HG03280 (cell line): ENCODE data around the gene GNAQ.

Experiments
- ATAC-seq: cut with Tn5 transposase; IDR thresholded peaks from one replicate; pipeline ENCODE4 v1.9.1; 2021; ENCODE audit warnings: mild to moderate bottlenecking, moderate library complexity; ENCODE audit not compliant: unreplicated experiment

GNAQ gene

DNA sequence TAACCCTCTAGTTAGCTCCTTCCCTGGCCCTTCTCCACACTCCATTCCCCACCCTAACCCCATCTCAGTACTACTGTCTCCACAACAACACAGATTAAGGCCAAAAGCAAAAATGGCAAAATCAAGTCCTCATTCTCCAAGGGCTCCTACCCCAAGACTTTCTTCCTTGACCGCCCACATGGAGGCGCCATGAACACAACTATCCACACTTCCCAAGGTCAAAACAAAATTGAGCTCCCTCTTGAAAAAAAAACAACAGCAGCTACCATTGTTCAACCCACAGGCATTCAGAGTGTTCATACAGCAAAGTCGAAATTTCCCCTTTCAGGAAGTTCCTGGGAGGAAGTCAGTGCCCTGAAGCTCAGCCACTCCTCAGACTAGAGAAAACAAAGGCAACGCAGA, 54.4 kb downstream of the GNAQ start:
- ATAC-seq = no peak

DNA sequence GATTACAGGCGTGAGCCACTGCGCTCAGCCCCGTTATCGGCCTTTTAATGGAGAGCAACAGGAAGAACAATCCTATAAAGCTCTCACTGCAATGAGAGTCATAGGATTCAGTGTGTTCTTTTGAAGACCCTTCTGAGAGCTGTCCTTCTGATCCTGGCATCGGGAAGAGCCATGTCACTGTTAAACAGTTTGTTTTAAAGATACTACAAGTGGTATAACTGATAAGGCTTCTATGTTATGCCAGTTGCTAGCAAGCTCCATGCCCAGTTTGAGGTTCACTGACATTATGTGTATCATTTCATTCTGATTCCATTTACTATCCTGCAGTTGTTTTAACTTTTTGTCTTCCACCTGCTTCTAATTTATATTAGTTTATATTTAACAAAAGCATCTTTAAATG, 55.8 kb downstream of the GNAQ start:
- no peak for ATAC-seq

DNA sequence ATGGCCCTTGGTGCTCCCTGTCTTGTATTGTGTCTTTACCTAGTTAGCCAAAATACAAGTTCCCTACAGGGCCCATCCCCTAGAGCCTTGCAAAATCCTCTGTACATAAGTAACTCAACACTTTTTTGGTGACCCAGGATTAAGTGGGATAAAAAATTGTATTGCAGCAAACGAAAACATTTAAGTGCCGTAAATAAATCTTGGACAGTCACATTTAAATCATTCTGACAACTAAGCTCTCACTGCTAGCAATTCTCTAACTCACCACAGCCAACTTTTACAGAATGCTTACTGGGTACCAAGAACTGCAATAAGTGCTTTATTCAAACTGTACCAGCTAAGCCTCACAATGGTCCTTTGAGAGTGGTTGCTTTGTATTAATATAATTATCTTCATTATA, 56.6 kb downstream of the GNAQ start:
- ATAC-seq = no peak

DNA sequence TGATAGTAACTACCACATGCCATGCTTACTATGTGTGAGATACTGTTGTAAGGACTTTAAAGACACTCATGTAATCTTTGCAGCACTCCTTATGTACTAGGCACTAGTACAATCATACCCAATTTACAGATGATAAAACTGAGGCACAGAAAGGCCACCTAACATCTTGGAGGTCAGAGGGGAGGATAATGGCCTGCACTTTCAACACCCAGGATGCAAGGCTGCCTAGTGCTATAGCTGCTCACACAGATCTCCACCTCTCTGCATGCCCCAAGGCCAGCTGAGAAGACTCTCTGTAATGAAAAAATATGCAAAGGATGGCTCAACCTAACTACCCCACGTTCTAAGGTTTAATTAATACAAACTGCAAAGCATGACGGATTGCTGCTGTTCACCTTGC, 57.2 kb downstream of the GNAQ start:
- no peak for ATAC-seq

DNA sequence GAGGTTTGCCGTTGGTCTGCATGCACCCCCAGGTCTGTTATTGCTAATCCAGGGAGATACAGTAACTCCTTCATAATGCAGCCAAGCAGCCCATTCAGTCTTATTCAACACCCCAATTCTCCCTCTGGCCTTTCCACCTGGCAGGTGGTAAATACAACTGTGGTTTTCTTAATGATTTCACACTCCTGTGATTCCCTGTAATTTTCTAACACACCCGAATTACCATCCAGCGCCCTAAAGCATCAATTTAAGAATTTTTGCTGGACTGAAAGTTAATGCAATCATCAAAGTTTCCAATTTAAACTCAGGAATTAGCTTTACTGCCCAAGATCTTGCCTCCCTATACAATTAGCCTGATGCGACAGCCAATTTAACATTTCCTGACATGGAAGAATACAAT, 62.5 kb downstream of the GNAQ start:
- no peak for ATAC-seq

DNA sequence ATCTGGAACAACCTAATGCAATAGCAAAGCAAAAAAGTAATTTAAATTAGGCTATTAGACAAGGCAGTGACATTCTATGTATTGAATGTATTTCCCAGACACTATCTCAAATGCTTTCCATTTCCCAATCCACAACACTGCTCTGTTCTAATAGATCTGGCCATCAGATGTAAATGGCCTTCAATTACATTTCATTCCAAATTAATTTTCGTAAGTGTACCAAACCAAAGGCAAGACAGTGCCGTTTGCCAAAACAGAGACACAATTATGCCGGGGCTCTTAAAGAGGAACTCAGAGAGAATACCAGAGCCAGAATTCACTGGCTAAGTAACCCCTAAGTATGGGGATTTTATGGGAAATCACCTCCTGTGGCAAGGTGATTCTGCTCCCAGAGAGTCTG, 63.1 kb downstream of the GNAQ start:
- no peak for ATAC-seq

DNA sequence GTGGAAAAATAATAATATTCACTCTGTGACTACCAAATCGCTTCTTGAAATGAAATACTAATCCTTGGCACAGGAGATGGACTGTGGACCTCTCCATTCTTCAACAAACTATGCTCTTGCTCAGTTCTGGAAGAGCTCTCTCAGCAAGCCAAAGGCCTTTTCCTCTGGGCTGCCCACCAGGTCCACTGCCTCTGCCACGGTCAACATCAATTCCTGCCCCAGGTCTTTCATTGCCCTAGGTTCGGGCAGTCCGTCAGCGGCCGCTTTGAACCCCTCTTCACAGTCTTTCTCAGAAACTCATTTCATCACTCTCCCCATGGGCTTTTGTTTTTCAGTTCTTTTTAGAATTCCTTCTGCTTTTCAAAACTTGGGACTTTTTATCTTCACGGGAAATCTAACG, 64.9 kb downstream of the GNAQ start:
- ATAC-seq = no peak

DNA sequence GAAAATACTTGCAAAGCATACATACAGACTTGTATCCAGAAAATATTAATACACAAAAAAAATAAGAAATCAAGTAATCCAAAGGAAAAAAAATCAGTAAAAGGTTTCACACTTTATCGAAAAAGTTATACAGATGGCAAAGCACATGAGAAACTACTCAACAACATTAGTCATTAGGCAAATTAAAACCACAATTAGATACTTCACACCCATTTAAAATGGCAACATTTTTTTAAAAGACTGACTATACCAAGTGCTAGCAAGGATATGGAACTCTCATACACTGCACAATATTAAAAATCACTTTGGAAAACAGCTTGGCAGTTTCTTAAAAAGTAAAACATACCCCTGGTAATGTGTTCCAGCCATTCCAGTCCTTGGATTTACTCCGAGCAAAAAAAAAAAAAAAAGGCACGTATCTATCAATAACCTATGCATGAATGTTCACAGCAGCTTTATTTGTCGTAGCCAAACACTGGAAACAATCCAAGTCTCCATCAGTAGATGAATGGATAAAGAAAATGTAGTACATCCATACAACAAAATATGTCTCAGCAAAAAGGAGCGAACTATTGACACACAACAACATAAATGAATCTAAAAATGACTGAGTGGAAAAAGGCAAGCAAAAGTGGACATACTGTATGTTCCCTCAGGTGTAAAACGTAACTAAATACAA, 66.0 kb downstream of the GNAQ start:
- no peak for ATAC-seq

DNA sequence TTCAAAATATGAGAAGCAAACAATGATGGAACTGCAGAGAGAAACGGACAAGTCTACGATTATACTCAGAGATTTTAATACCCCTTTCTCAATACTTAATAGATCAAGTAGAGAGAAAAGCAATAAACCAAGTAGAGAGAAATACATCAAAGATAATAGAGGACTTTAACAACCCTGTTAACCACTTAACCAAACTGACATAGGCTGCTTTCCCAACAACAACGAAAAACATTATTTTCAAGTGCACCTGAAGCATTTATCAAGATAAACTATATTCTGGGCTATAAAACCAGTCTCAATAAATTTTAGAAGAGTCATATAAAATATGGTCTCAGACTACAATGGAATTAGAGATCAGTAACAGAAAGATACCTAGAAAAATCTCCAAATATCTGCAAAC, 67.4 kb downstream of the GNAQ start:
- no peak for ATAC-seq

DNA sequence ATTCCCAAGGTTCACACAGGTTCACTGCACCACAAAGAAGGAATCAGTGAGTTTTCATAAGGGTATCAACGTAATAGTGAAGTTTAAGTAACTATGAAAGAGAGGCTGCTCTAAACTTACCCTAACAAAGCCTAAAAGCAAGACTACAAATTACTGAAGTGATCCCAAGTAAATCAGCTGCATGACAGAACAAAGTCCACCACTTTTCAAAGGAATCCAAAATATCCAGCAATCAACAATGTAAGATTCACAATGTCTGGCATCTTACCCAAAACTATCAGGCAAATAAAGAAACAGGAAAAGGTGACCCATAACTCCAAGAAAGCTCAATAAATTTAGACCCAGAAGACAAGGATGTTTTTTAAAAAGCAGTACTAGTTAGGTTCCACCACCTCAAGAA, 70.1 kb downstream of the GNAQ start:
- ATAC-seq = no peak

DNA sequence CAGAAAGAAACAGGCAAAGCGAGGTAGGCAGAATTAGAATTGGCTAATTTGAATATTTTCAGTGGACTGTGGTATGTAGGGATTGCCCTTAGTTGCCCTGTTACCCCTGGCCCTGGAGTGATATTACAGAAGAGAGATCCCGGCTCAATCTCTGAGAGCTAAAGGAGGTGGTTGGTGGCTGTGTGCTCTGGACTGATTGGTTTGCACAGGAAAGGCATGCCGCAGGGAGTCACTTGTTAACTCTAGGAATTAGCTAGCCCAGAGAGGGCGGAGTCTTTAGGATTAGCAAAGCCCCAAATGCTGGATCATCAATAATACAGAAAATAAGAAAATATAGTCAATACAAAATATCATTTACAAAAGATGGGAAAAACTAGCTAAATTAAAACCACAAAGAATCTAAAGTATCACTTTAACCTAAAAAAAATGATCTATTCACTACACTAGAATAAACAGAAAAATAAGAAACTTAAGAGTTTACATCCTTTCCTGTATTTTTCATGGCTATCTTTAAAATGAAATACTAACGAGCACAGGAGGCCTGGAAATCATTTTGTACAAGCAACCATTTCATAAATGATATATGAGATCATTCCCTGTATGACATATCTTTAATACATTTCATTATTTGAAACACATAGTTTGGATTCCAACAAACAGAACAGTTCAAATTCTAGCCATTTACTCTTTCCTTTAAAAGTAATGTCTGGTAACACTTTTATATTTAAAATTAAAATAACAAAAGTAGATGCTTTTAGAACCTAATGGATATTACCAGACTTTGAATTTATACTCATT, 71.1 kb downstream of the GNAQ start:
- no peak for ATAC-seq

DNA sequence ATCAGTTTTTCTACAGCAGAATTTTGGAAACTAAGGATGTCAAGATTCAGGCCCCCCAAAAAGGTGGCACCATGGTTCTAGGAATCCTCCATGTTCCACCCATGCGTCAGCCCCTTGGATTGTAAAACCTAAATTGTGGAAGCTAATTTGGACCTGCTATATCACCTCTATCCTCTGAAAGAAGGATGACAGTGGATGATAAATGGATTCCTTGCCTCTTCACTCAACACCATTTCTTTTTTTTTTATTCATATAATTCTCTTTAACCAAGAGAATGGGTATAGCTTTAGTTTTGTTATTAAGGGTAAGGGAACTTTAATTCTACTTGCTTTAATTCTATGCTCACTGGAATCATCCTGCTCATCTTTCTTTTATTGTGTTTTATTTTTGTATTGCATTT, 71.8 kb downstream of the GNAQ start:
- ATAC-seq = no peak

DNA sequence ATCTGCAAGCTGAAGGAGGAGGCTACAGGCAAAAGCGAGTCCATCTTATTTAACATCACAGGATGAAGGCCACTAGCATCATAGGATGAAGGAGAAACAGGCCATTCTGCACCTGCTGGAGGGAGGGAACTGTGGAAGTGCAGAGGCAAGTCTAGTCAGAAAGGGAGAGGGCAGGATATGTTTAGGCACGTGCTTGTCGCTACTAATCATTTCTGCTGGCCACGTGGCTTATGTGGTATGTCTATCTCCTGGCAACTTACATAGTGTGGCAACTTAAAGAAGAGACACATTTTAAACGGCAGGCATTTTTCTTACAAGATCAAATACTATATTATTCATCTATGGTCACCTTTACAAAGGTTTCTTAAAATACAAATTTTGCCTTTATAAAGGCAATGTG, 74.0 kb downstream of the GNAQ start:
- ATAC-seq = no peak

DNA sequence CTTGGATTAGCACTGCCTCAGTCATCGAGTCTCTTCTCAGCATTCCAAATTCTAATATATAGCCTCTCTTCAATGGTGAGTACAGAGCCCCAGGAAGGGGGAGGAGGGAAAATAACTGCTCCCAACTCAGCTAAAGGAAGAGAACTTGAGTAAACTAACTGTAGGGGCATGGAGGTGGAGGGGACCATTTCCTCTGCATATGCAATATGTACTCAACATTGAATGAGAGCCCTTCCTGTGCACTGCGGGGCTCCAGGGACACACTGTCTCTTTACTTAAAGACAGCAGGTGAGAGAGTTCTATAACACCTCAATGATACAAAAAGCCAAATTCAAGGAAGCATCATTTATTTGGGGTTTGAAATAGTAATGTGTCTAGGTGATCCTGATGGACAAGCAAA, 75.1 kb downstream of the GNAQ start:
- no peak for ATAC-seq

DNA sequence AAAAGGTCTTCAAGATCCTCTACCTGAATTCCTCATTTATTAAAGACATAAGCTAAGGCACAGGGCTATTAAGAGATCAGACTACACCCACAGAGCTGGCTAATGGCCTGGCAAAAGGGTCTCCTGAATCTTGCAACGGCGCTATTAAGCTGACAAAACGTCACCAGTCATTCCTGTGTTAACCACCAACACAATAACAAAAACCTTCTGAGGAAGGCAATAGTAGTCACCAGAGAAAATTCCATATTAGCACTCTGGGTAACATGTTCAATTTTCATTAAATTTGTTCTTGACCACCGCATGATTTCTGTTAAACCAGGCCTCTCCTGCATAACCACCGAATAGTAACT, 77.0 kb downstream of the GNAQ start:
- no peak for ATAC-seq

DNA sequence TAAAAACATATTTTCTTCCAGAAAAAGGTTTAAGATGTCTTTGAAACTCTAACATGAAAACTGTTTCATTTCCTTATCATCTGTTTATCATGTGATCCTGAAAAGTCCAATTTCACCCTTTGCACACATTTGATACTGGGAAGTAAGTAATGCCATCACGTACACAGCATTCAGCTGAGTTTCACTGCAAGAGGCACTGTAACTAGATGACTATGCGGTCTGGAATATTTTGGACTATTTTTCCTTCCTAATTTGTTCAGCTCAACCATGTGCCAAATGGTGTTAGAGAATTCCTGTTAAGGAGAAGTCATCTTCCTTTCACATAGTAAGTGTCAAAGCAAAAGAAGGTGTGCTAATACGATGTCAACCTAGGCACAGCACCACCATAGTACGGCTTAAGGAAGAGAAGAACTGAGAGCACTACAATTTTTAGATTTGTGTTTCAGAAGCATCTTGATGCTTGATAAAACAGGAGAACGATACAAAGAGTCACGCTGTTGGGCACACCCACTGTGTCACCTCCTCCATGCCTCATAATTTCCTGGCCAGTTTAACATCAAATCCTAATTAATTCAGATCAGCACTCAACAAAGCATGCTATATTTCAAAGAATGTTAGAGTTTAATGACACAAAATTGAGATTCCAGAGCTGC, 77.5 kb downstream of the GNAQ start:
- ATAC-seq = no peak

DNA sequence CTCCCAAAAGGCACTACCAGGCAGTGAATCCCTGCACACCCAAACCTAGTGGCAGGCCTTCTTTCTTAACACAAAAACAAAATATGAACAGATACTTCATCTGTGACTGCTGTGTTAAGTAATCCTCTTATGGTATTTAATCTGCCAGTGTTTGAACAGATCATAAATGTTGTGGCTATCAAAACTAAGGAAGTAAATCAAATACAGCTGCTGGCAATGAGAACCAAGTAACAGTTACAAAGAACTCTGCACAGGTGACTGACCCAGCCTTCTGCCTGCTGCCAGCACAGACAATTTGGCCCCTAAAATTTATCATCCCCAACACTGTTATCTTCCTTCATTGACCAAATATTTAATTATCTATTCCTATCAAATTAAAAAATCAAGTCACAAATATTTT, 78.0 kb downstream of the GNAQ start:
- ATAC-seq = no peak

DNA sequence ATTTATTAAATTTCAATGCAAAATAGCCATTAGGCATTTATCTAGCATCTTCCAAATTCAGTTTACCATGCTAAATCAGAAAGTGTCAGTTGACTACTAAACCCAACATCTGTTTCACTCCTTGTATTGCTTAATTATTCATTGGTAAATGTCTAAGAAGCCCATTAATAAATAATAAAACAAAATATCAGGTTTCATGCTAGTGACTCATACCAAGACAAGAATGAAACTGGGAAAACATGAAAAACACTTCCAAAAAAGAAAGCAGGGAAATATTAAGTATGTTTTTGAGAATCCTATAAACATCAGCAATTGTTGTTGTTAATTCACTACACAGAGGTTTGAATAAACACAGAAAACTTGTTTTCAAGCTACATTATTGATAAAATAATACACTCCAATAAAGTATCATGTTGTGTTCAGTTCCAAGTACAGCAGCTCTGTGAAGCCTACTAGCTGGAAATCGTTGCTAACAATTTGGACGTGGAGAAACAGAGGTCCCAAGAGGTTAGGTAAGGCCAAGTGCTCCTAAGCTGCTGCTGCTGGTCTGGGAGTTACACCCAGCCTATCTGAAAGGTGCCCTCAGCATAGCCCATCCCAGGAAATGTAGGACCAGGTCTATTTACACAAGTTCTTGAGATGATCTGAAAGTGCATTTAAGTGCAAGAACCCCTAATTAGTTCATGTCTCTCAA, 78.8 kb downstream of the GNAQ start:
- no peak for ATAC-seq

DNA sequence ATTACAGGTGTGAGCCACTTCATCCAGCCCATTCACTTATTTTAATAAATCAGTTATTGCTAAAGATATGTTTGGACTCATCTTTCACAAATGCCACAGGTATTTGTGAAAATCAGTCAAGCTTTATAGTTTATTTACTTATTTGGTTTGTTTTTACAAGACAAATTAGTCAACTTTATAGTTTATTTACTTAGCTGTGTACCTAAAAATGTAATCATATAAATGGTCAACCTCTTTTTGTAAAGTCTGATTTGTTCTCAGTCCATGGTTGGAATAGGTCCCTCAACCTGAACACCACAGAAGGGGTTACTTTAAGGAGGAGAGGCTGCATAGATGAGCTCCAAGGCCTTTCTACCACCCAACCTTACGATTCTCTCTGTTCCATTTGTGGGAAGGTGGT, 80.2 kb downstream of the GNAQ start:
- ATAC-seq = no peak

DNA sequence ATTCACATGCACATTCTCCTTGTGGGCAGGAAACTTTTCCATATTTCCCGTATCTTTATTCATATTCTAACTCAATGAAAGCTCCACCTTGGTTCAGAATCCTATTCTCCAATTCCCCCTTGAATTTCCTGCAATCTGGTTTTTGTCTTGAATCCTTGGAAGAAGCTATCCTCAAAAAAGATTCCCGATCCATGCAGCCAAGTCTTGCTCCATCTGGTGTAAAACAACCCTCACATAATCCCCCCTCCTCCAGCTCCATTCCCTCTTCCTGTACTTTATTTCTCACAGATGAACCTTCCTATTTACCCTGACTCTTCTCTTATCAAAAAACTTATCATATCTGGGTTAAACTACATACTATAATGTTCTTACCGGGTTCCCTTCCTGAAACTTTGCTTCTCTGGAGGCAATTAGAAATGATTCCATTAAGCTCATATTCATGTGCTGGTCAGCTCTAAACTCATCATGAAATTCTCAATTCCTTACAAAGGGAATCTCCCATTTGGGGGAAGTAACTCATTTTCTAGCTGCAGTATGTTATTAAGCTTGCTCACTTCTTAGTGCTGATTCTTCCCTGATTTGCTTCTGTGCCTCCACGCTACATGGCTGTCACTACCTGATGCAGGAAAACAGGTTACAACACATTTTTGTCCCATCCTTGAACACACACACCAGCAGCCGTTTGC, 81.7 kb downstream of the GNAQ start:
- no peak for ATAC-seq

DNA sequence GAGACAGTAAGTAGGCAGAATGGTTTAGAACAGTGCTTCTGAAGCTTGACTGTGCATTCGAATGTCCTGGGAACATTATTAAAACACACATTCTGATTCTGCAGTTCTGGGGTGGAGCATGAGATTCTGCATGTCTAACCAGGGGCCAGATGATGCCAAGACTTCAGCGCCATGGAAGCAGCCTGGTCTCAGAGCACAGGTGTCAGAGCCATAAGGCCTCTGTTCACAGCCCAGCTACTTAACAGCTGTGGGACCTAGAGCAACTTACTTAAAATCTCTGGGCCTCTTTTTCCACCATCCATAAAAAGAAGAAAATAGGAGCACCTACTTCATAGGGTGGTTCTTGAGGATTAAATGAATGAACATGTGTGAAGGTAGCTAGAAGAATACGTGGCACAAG, 84.0 kb downstream of the GNAQ start:
- no peak for ATAC-seq
